IPS-11a (cell line): ENCODE measurements around the gene FCN1.

Experiments
- H3K4me3 ChIP-seq: one replicate; pipeline ENCODE4 v1.5.1; 2013; ENCODE audit warnings: low read depth, low read length, control low read depth

FCN1 gene

GRCh38 chr9:134951994-134952393 is 34.3 kb upstream of the FCN1 start:
- no peak overlapping the region for H3K4me3 ChIP-seq

GRCh38 chr9:134951461-134951860 is 33.7 kb upstream of the FCN1 start:
- H3K4me3 ChIP-seq: no peak overlapping the region

GRCh38 chr9:134950386-134951210 is 32.9 kb upstream of the FCN1 start:
- no peak overlapping the region for H3K4me3 ChIP-seq

- H3K4me3 ChIP-seq: no peak overlapping the region
Measured at GRCh38 chr9:134949681-134950385, 32.1 kb upstream of the FCN1 start.

GRCh38 chr9:134948149-134948548 is 30.4 kb upstream of the FCN1 start:
- H3K4me3 ChIP-seq: no peak overlapping the region

- no peak overlapping the region for H3K4me3 ChIP-seq
Measured at GRCh38 chr9:134947265-134947955, 29.7 kb upstream of the FCN1 start.

- H3K4me3 ChIP-seq: no peak overlapping the region
Measured at GRCh38 chr9:134946663-134947062, 29.0 kb upstream of the FCN1 start.

- no peak overlapping the region for H3K4me3 ChIP-seq
Measured at GRCh38 chr9:134945509-134946275, 28.0 kb upstream of the FCN1 start.

GRCh38 chr9:134944916-134945315 is 27.2 kb upstream of the FCN1 start:
- no peak overlapping the region for H3K4me3 ChIP-seq

GRCh38 chr9:134944351-134944802 is 26.7 kb upstream of the FCN1 start:
- no peak overlapping the region for H3K4me3 ChIP-seq

- no peak overlapping the region for H3K4me3 ChIP-seq
Measured at GRCh38 chr9:134943836-134944235, 26.1 kb upstream of the FCN1 start.

- no peak overlapping the region for H3K4me3 ChIP-seq
Measured at GRCh38 chr9:134943411-134943810, 25.7 kb upstream of the FCN1 start.

- H3K4me3 ChIP-seq: no peak overlapping the region
Measured at GRCh38 chr9:134942788-134943184, 25.1 kb upstream of the FCN1 start.

GRCh38 chr9:134942011-134942787 is 24.5 kb upstream of the FCN1 start:
- H3K4me3 ChIP-seq: no peak overlapping the region

GRCh38 chr9:134940236-134941208 is 22.8 kb upstream of the FCN1 start:
- no peak overlapping the region for H3K4me3 ChIP-seq

- no peak overlapping the region for H3K4me3 ChIP-seq
Measured at GRCh38 chr9:134939836-134940235, 22.1 kb upstream of the FCN1 start.

- H3K4me3 ChIP-seq: no peak overlapping the region
Measured at GRCh38 chr9:134939080-134939733, 21.5 kb upstream of the FCN1 start.

- H3K4me3 ChIP-seq: no peak overlapping the region
Measured at GRCh38 chr9:134938346-134939079, 20.8 kb upstream of the FCN1 start.
